ENCODE data around the gene NRCAM. TPM values are rescaled to one million over a fixed set of nuclear protein-coding genes. Genes with fewer than 3 reads are reported as not detected.

NRCAM gene
- total RNA-seq, 6 experiments from 2014 or later: 0.27 to 0.51 (median 0.40) TPM

DNA sequence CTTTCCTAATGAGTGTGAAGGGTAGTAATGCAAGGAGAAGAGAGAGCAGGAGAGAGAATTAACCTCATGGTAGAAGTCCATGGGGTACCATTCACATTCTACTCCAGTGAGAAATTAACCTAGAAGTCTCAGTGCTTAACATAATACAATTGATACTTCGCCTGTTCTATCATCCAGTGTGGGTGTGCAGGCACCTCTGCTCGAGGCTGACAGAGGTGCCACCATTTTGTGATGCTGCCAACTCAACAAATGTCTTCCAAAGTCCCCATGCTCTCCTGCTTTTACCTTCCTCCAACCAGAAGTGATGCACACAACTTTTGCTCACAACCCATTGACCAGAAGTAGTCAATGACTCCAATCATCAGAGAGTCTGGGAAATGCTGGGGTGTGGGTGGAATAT is 207.8 kb downstream of the NRCAM start:
- Mint-ChIP-seq H3K27ac (peak overlapping the region; percentile 7), H3K9me3 (no peaks in the 10 kb centered on the region), H3K4me3 (no peak overlapping the region), H3K36me3 (ENCODE audit: low read depth) (no peaks in the 10 kb centered on the region), H3K4me1 (ENCODE audit: low read depth) (peaks cover 71% of the 10 kb centered on the region), H3K27me3 (ENCODE audit: insufficient read depth) (peaks cover 2% of the 10 kb centered on the region; the same call in 1 of the 2 replicates)
- no peak for DNase-seq
- TF ChIP-seq CTCF (IDR thresholded peaks at IDR 0.05): no peak

DNA sequence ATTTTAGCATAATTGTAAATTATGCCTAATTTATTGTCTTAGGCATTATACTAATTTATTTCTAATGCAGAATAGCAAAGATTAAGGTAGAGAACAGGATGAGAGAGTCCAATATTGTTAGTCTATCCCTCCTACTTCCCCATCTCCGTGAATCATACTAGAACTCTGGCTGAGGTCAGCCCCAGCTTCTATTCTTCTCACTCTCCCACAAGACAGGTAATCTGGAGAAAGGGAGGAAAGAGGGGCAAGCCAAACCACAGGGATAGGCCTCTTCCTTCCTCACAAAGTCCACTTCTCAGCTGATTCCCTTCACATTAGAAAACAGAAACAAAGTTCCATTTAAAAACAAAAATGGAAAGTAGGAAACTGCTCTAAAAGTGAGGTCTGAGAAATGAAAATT is 208.6 kb downstream of the NRCAM start:
- H3K27ac Mint-ChIP-seq: peak overlapping the region; percentile 61; the same call in 1 of the 2 replicates
- DNase-seq: no peak

DNA sequence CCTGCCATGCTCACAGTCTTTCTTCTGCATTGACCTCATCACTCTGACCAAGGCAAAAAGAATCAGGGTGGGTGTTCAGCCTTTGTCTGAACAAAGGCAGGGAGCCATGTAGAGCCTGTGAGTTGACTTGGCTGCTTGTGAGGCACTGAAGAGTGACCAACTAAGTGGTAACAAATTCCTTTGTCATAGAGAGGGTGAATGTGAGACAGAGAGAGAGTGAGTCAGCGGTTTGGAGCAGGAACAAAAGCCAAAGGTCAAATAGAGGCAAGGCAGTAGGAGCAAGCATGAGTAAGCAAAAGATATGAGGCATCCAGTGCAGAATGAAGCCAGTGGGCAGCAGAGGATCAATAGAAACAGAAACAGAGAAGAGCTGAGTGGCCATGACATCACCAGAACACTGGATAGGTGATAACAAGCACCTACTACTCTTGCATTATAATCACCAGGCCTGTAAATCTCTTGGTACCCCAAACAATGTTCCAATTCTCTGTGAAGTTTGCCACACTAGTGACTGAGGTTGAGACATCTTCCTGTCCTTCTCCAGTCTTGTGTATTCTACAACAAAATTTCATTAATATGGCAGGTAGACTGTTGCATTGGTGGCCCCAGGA is 209.9 kb downstream of the NRCAM start:
- H3K9me3 Mint-ChIP-seq: no peaks in the 10 kb centered on the region
- peak overlapping the region; percentile 91 for H3K27ac Mint-ChIP-seq
- TF ChIP-seq CTCF (IDR thresholded peaks at IDR 0.05): peak; percentile 26; the same call in 1 of the 2 replicates
- H3K4me1 Mint-ChIP-seq (ENCODE audit: low read depth): peaks cover 57% of the 10 kb centered on the region
- peak; percentile 98 for DNase-seq
- H3K27me3 Mint-ChIP-seq (ENCODE audit: insufficient read depth): no peaks in the 10 kb centered on the region; the same call in 1 of the 2 replicates
- no peaks in the 10 kb centered on the region for H3K36me3 Mint-ChIP-seq (ENCODE audit: low read depth)
- H3K4me3 Mint-ChIP-seq: peak overlapping the region; percentile 59

More for the DNA sequence above, 208.6 kb downstream of the NRCAM start:
- Mint-ChIP-seq H3K4me1 (ENCODE audit: low read depth) (peaks cover 69% of the 10 kb centered on the region), H3K27me3 (ENCODE audit: insufficient read depth) (peaks cover 2% of the 10 kb centered on the region; the same call in 1 of the 2 replicates), H3K4me3 (no peak overlapping the region), H3K36me3 (ENCODE audit: low read depth) (no peaks in the 10 kb centered on the region), H3K9me3 (no peaks in the 10 kb centered on the region)
- no peak for TF ChIP-seq CTCF (IDR thresholded peaks at IDR 0.05)

GRCh38 chr7:108245523-108246226 is 210.6 kb downstream of the NRCAM start:
- H3K4me3 Mint-ChIP-seq: peak overlapping the region; percentile 59
- H3K27ac Mint-ChIP-seq: peak overlapping the region; percentile 91
- H3K27me3 Mint-ChIP-seq (ENCODE audit: insufficient read depth): no peaks in the 10 kb centered on the region; the same call in 1 of the 2 replicates
- H3K4me1 Mint-ChIP-seq (ENCODE audit: low read depth): peaks cover 55% of the 10 kb centered on the region
- no peak for DNase-seq
- no peaks in the 10 kb centered on the region for H3K9me3 Mint-ChIP-seq
- TF ChIP-seq CTCF (IDR thresholded peaks at IDR 0.05): no peak
- no peaks in the 10 kb centered on the region for H3K36me3 Mint-ChIP-seq (ENCODE audit: low read depth)

DNA sequence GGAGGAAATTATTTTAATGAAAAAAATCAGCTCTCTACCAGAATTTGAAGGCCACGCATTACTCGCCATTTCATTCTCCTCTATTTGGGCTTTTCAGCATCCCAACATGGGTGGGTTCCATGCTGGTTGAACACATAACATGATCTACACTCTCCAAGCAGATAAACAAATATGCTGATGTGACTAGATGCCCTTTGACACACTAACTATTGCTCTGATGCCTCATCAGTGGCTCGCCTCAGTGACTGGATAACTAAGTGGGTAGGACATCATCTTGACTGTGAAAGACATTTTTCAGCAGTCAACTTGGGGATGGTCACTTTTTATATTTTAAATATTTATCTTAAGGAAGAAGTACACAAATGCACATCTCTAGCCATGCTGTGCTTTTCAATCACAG is 212.1 kb downstream of the NRCAM start:
- peaks cover 53% of the 10 kb centered on the region for H3K4me1 Mint-ChIP-seq (ENCODE audit: low read depth)
- no peaks in the 10 kb centered on the region; the same call in 1 of the 2 replicates for H3K27me3 Mint-ChIP-seq (ENCODE audit: insufficient read depth)
- TF ChIP-seq CTCF (IDR thresholded peaks at IDR 0.05): no peak
- H3K9me3 Mint-ChIP-seq: no peaks in the 10 kb centered on the region
- H3K36me3 Mint-ChIP-seq (ENCODE audit: low read depth): no peaks in the 10 kb centered on the region
- no peak overlapping the region for H3K4me3 Mint-ChIP-seq
- DNase-seq: no peak
- H3K27ac Mint-ChIP-seq: no peak overlapping the region
